GM23338 (cell line): ENCODE results near the gene ITPR3. TPM values are rescaled to one million over a fixed set of nuclear protein-coding genes. Genes with fewer than 3 reads are reported as not detected.
A peak's percentile ranks its signal among the peaks of the same experiment; 100 is the strongest.

Experiments
- ATAC-seq: fragments of 200-7000 bp; cut with Tn5 transposase; 3 replicates; pipeline ENCODE4 v1.9.1; 2020
- DNase-seq: peaks from one replicate; pipeline ENCODE4 v3.0.0-alpha.2; 2015; ENCODE audit warnings: low spot score
- H2AFZ ChIP-seq: fragments of 200-600 bp; sonication (generic); 2 replicates; pipeline ENCODE4 v1.8.0; 2016; ENCODE audit warnings: antibody characterized with exemption, mild to moderate bottlenecking, moderate library complexity
- H3F3A ChIP-seq: fragments of 200-600 bp; sonication (generic); replicated peaks from 2 replicates; pipeline ENCODE4 v1.8.0; 2017; ENCODE audit warnings: antibody characterized with exemption, mixed run types, low read depth
- H3K27ac ChIP-seq: fragments of 200-600 bp; sonication (generic); 2 replicates; pipeline ENCODE4 v1.6.1; 2016; ENCODE audit warnings: low read depth
- H3K27me3 ChIP-seq: fragments of 200-600 bp; sonication (generic); 2 replicates; pipeline ENCODE4 v1.8.0; 2016; ENCODE audit warnings: mild to moderate bottlenecking, mixed run types, moderate library complexity; ENCODE audit not compliant: insufficient read depth
- H3K36me3 ChIP-seq: fragments of 200-600 bp; sonication (generic); 2 replicates; pipeline ENCODE4 v1.8.0; 2016; ENCODE audit warnings: mild to moderate bottlenecking; ENCODE audit not compliant: insufficient read depth
- H3K4me1 ChIP-seq: fragments of 200-600 bp; sonication (generic); 2 replicates; pipeline ENCODE4 v1.8.0; 2016; ENCODE audit warnings: mild to moderate bottlenecking, moderate library complexity; ENCODE audit not compliant: insufficient read depth
- H3K4me2 ChIP-seq: fragments of 200-600 bp; sonication (generic); 2 replicates; pipeline ENCODE4 v1.7.1; 2017; ENCODE audit warnings: mixed run types
- H3K4me3 ChIP-seq: fragments of 200-600 bp; sonication (generic); 2 replicates; pipeline ENCODE4 v1.6.1; 2016; ENCODE audit warnings: mixed run types
- H3K79me2 ChIP-seq: fragments of 200-600 bp; sonication (generic); replicated peaks from 2 replicates; pipeline ENCODE4 v1.8.0; 2017; ENCODE audit warnings: mild to moderate bottlenecking; ENCODE audit not compliant: insufficient read depth
- H3K9me2 ChIP-seq: fragments of 200-600 bp; sonication (generic); 2 replicates; pipeline ENCODE4 v1.8.0; 2017; ENCODE audit not compliant: insufficient read depth
- H4K20me1 ChIP-seq: fragments of 200-600 bp; sonication (generic); replicated peaks from 2 replicates; pipeline ENCODE4 v1.8.0; 2017; ENCODE audit warnings: mild to moderate bottlenecking; ENCODE audit not compliant: insufficient read depth
- H3K27ac Mint-ChIP-seq: 2 replicates; pipeline ENCODE4 v1.8.0; 2020; ENCODE audit warnings: inconsistent platforms, mild to moderate bottlenecking, moderate library complexity, mixed read lengths
- H3K27me3 Mint-ChIP-seq: 3 replicates; pipeline ENCODE4 v1.8.0; 2022; ENCODE audit warnings: low read depth, mild to moderate bottlenecking, moderate library complexity, mixed read lengths, inconsistent platforms; ENCODE audit not compliant: insufficient read depth, poor library complexity
- H3K36me3 Mint-ChIP-seq: 3 replicates; pipeline ENCODE4 v1.8.0; 2021; ENCODE audit warnings: low read depth, mild to moderate bottlenecking, inconsistent platforms, moderate library complexity, mixed read lengths
- H3K4me1 Mint-ChIP-seq: 3 replicates; pipeline ENCODE4 v1.8.0; 2020; ENCODE audit warnings: mild to moderate bottlenecking, inconsistent platforms, mixed read lengths
- H3K4me3 Mint-ChIP-seq: 3 replicates; pipeline ENCODE4 v1.8.0; 2021; ENCODE audit warnings: moderate library complexity, mild to moderate bottlenecking, inconsistent platforms, mixed read lengths
- H3K9me3 Mint-ChIP-seq: 3 replicates; pipeline ENCODE4 v1.8.0; 2020; ENCODE audit warnings: moderate library complexity, mild to moderate bottlenecking, inconsistent platforms, mixed read lengths
- CREB1 ChIP-seq: fragments of 250-450 bp; sonication (Bioruptor Pico); IDR thresholded peaks from 2 replicates; pipeline ENCODE4 v1.5.0; 2020; ENCODE audit warnings: low read depth, mild to moderate bottlenecking, moderate library complexity
- CTCF ChIP-seq, 2 experiments: fragments of 200-600 bp in 1 of 2; sonication (generic) in 1 of 2; conservative IDR thresholded peaks; 2 replicates each; pipeline versions ENCODE4 v1.5.1 to v1.6.1; 2016 to 2017; ENCODE audit warnings: antibody characterized with exemption in 2 of 2, low read depth in 2 of 2, mild to moderate bottlenecking in 2 of 2, moderate library complexity in 1 of 2
- ETS1 ChIP-seq: IDR thresholded peaks from 2 replicates; pipeline ENCODE4 v1.6.1; 2016; ENCODE audit warnings: antibody characterized with exemption
- EZH2 ChIP-seq: fragments of 200-600 bp; sonication (generic); IDR thresholded peaks from one replicate; pipeline ENCODE4 v1.8.0; 2017; ENCODE audit warnings: antibody characterized with exemption, mild to moderate bottlenecking, low read depth; ENCODE audit not compliant: unreplicated experiment
- POLR2AphosphoS5 ChIP-seq: IDR thresholded peaks from 2 replicates; pipeline ENCODE4 v1.6.1; 2016; ENCODE audit warnings: antibody characterized with exemption, low read depth
- REST ChIP-seq: IDR thresholded peaks from one replicate; pipeline ENCODE4 v1.6.1; 2018; ENCODE audit warnings: antibody characterized with exemption; ENCODE audit not compliant: unreplicated experiment
- ZNF114 ChIP-seq: fragments of 250-450 bp; sonication (Bioruptor Pico); IDR thresholded peaks from 2 replicates; pipeline ENCODE4 v1.5.0; 2020; ENCODE audit warnings: mild to moderate bottlenecking, moderate library complexity
- ZNF331 ChIP-seq: fragments of 250-450 bp; sonication (Bioruptor Pico); IDR thresholded peaks from 2 replicates; pipeline ENCODE4 v1.5.0; 2020; ENCODE audit warnings: low read depth, mild to moderate bottlenecking, moderate library complexity
- polyA plus RNA-seq: library from polyadenylated mRNA; unstranded; fragments of >200 nt; fragmentation: Nextera tagmentation; extraction: Ambion mirVana; gene quantifications from 2 replicates; pipeline ENCODE4 v1.2.1, GENCODE V29; 2016
- total RNA-seq: library from RNA; depleted of rRNA; stranded (reverse); fragments of >200 nt; shearing (Covaris generic); gene quantifications from 2 replicates; pipeline ENCODE4 v1.2.3, GENCODE V29; 2014

ITPR3 gene
- total and polyA plus RNA-seq, 2 experiments from 2014 or later = 7.3 to 31.9 TPM

- no peak for TF ChIP-seq REST
- no peak for TF ChIP-seq ZNF114 (CRISPR knock-in tag)
- no peak for TF ChIP-seq POLR2AphosphoS5
- no peak for TF ChIP-seq CREB1 (CRISPR knock-in tag)
- TF ChIP-seq ZNF331 (CRISPR knock-in tag) = no peak
These were observed 42.5 kb upstream of the ITPR3 start (continued) for GRCh38 chr6:33578588-33579011.

GRCh38 chr6:33579828-33580714 lies 41.1 kb upstream of the ITPR3 start, which contains the start of gene BAK1:
Gene BAK1 (minus strand): TSS chr6:33580276. CDS start chr6:33577604, 2,672 bp downstream.
- Mint-ChIP-seq H3K27me3 (peaks cover 9% of the 10 kb centered on the region), H3K4me3 (peak within 1 kb of the TSS; percentile 85), H3K36me3 (peaks cover 16% of the 10 kb centered on the region), H3K9me3 (no peaks in the 10 kb centered on the region; the same call in 2 of the 3 replicates), H3K27ac (peak within 1 kb of the TSS; percentile 44; the same call in 1 of the 2 replicates), H3K4me1 (peaks cover 13% of the 10 kb centered on the region)
- no peaks in the 10 kb centered on the region for H3K36me3 ChIP-seq
- peak within 1 kb of the TSS; percentile 98 for H3K4me2 ChIP-seq
- H3K27me3 ChIP-seq = no peaks in the 10 kb centered on the region
- peak within 1 kb of the TSS; percentile 98 for H3K4me3 ChIP-seq
- DNase-seq (peak; percentile 94), ATAC-seq (peak; percentile 95)
- H3K27ac ChIP-seq = peak within 1 kb of the TSS; percentile 78; the same call in 1 of the 2 replicates
- no peaks in the 10 kb centered on the region for H4K20me1 ChIP-seq
- peak within 1 kb of the TSS; percentile 84 for H2AFZ ChIP-seq
- TF ChIP-seq EZH2 (no peak), POLR2AphosphoS5 (peak; percentile 79), CREB1 (CRISPR knock-in tag) (peak; percentile 89), ETS1 (peak; percentile 53; the same call in 1 of the 2 replicates), CTCF (conservative IDR thresholded peaks at IDR 0.05; ENCODE audit: low read depth in 2 of 2) (peak; percentile 24 to 60; a peak in 3 of 4 replicates), ZNF114 (CRISPR knock-in tag) (no peak)
- no peaks in the 10 kb centered on the region for H3F3A ChIP-seq
- peaks cover 16% of the 10 kb centered on the region for H3K79me2 ChIP-seq
- H3K4me1 ChIP-seq = peaks cover 5% of the 10 kb centered on the region; the same call in 1 of the 2 replicates
- H3K9me2 ChIP-seq = no peaks in the 10 kb centered on the region
